ENCODE results near the gene AKR1B15.
"Not testable (repeated sequence)": the region's sequence is repeated elsewhere in the genome, so short reads cannot be mapped to it uniquely, and the experiment has no call there.

AKR1B15 gene

GRCh38 chr7:134532180-134532953, 16.5 kb upstream of the AKR1B15 start:
- DNase-seq (ENCODE audit: low read depth, low spot score) = no peak
- H3K27ac ChIP-seq = peak overlapping the region; percentile 65

- peak overlapping the region; percentile 65 for H3K27ac ChIP-seq
- no peak for DNase-seq (ENCODE audit: low read depth, low spot score)
These were observed 16.0 kb upstream of the AKR1B15 start for GRCh38 chr7:134532954-134533218.

- DNase-seq (ENCODE audit: low read depth, low spot score) = no peak
- peak overlapping the region; percentile 65 for H3K27ac ChIP-seq
These were observed 15.6 kb upstream of the AKR1B15 start for GRCh38 chr7:134533288-134533771.

- no peak overlapping the region for H3K27ac ChIP-seq
These were observed 14.3 kb upstream of the AKR1B15 start for GRCh38 chr7:134534633-134535032.

GRCh38 chr7:134535272-134535918, 13.5 kb upstream of the AKR1B15 start:
- H3K27ac ChIP-seq = no peak overlapping the region
- DNase-seq (ENCODE audit: low read depth, low spot score) = no peak

More at GRCh38 chr7:134534633-134535032, 14.3 kb upstream of the AKR1B15 start:
- DNase-seq (ENCODE audit: low read depth, low spot score) = no peak

- no peak overlapping the region for H3K27ac ChIP-seq
These were observed 13.0 kb upstream of the AKR1B15 start for GRCh38 chr7:134535919-134536299.

GRCh38 chr7:134536558-134536957, 12.4 kb upstream of the AKR1B15 start:
- not testable (repeated sequence) for H3K27ac ChIP-seq; DNase-seq (ENCODE audit: low read depth, low spot score)

More at GRCh38 chr7:134535919-134536299, 13.0 kb upstream of the AKR1B15 start:
- no peak for DNase-seq (ENCODE audit: low read depth, low spot score)

- not testable (repeated sequence) for DNase-seq (ENCODE audit: low read depth, low spot score); H3K27ac ChIP-seq
These were observed 11.6 kb upstream of the AKR1B15 start for GRCh38 chr7:134537273-134537781.

- no peak for DNase-seq (ENCODE audit: low read depth, low spot score)
- H3K27ac ChIP-seq = no peak overlapping the region
These were observed 9.4 kb upstream of the AKR1B15 start for GRCh38 chr7:134539380-134540004.

GRCh38 chr7:134541501-134542194, 7.3 kb upstream of the AKR1B15 start:
- H3K27ac ChIP-seq; DNase-seq (ENCODE audit: low read depth, low spot score): not testable (repeated sequence)

GRCh38 chr7:134542195-134542771, 6.6 kb upstream of the AKR1B15 start:
- no peak for DNase-seq (ENCODE audit: low read depth, low spot score)
- no peak overlapping the region for H3K27ac ChIP-seq

GRCh38 chr7:134545380-134545779, 3.5 kb upstream of the AKR1B15 start:
- DNase-seq (ENCODE audit: low read depth, low spot score) = no peak
- no peak overlapping the region for H3K27ac ChIP-seq

- DNase-seq (ENCODE audit: low read depth, low spot score) = no peak
These were observed 3.0 kb upstream of the AKR1B15 start for GRCh38 chr7:134545918-134546317.

GRCh38 chr7:134546955-134547354, 2.0 kb upstream of the AKR1B15 start:
- peak overlapping the region; percentile 56 for H3K27ac ChIP-seq
- no peak for DNase-seq (ENCODE audit: low read depth, low spot score)

More at GRCh38 chr7:134545918-134546317, 3.0 kb upstream of the AKR1B15 start:
- H3K27ac ChIP-seq = no peak overlapping the region

- no peak for DNase-seq (ENCODE audit: low read depth, low spot score)
- H3K27ac ChIP-seq = peak overlapping the region; percentile 56
These were observed 1.4 kb upstream of the AKR1B15 start for GRCh38 chr7:134547397-134548054.

- no peak for DNase-seq (ENCODE audit: low read depth, low spot score)
These were observed 456 bp downstream of the AKR1B15 start for GRCh38 chr7:134549366-134549765.

GRCh38 chr7:134552105-134552504, 3.2 kb downstream of the AKR1B15 start:
- DNase-seq (ENCODE audit: low read depth, low spot score) = no peak
- no peak overlapping the region for H3K27ac ChIP-seq

More at GRCh38 chr7:134549366-134549765, 456 bp downstream of the AKR1B15 start:
- H3K27ac ChIP-seq = no peak overlapping the region

GRCh38 chr7:134553976-134554375, 5.1 kb downstream of the AKR1B15 start:
- no peak overlapping the region for H3K27ac ChIP-seq
- no peak for DNase-seq (ENCODE audit: low read depth, low spot score)

- H3K27ac ChIP-seq = no peak overlapping the region
- DNase-seq (ENCODE audit: low read depth, low spot score) = no peak
These were observed 5.6 kb downstream of the AKR1B15 start for GRCh38 chr7:134554417-134554966.
